C4-2B (cell line): Measurements from ENCODE around the gene VEGFD.

Experiments used
- H3K27ac ChIP-seq: fragments of 450-650 bp; 2 replicates; pipeline ENCODE4 v1.5.1; 2017
- CTCF ChIP-seq: fragments of 450-650 bp; conservative IDR thresholded peaks from 2 replicates; pipeline ENCODE4 v1.5.1; 2017; ENCODE audit warnings: mild to moderate bottlenecking
- ZFX ChIP-seq: fragments of 450-650 bp; IDR thresholded peaks from 2 replicates; pipeline ENCODE4 v1.6.1; 2017

Gene VEGFD

GRCh38 chrX:15399962-15400391 is 15.8 kb upstream of the VEGFD start:
- TF ChIP-seq CTCF (no peak), ZFX (no peak)
- no peak overlapping the region for H3K27ac ChIP-seq

- TF ChIP-seq ZFX: no peak
- TF ChIP-seq CTCF: no peak
- no peak overlapping the region for H3K27ac ChIP-seq
These were observed 14.7 kb upstream of the VEGFD start for GRCh38 chrX:15398874-15399273.

GRCh38 chrX:15395789-15396188 is 11.6 kb upstream of the VEGFD start:
- TF ChIP-seq ZFX (no peak), CTCF (no peak)
- no peak overlapping the region for H3K27ac ChIP-seq

- TF ChIP-seq CTCF (no peak), ZFX (no peak)
- H3K27ac ChIP-seq: no peak overlapping the region
These were observed 7.6 kb upstream of the VEGFD start for GRCh38 chrX:15391850-15392249.

- TF ChIP-seq CTCF (peak; percentile 21), ZFX (no peak)
- H3K27ac ChIP-seq: no peak overlapping the region
These were observed 1.4 kb downstream of the VEGFD start for GRCh38 chrX:15382813-15383212.

GRCh38 chrX:15376956-15377355 is 7.3 kb downstream of the VEGFD start:
- no peak overlapping the region for H3K27ac ChIP-seq
- TF ChIP-seq CTCF (no peak), ZFX (no peak)

GRCh38 chrX:15373976-15374375 is 10.2 kb downstream of the VEGFD start:
- TF ChIP-seq CTCF: no peak
- TF ChIP-seq ZFX: no peak
- H3K27ac ChIP-seq: no peak overlapping the region
